Testis (tissue), 3 donors: ENCODE results near the gene IQCH. TPM values are rescaled to one million over a fixed set of nuclear protein-coding genes. Genes with fewer than 3 reads are reported as not detected.

Experiments
- DNase-seq: peaks from one replicate; pipeline ENCODE4 v3.0.0-alpha.2; 2019
- H3K27ac ChIP-seq, 2 donors: fragments of 200-600 bp; sonication (generic); one replicate each; pipeline ENCODE4 v1.5.1; 2019
- H3K27me3 ChIP-seq: fragments of 200-600 bp; sonication (generic); one replicate; pipeline ENCODE4 v1.5.1; 2019
- H3K36me3 ChIP-seq: fragments of 200-600 bp; sonication (generic); one replicate; pipeline ENCODE4 v1.5.1; 2017; ENCODE audit warnings: low read depth; ENCODE audit errors: missing control alignments
- H3K4me1 ChIP-seq: fragments of 200-600 bp; sonication (generic); one replicate; pipeline ENCODE4 v1.5.1; 2019
- H3K4me3 ChIP-seq, 2 donors: fragments of 200-600 bp; sonication (generic); one replicate each; pipeline ENCODE4 v1.5.1; 2017 to 2019
- H3K9me3 ChIP-seq: fragments of 200-600 bp; sonication (generic); one replicate; pipeline ENCODE4 v1.5.1; 2017
- POLR2A ChIP-seq: fragments of 450-650 bp; IDR thresholded peaks from one replicate; pipeline ENCODE4 v1.6.1; 2017; ENCODE audit warnings: antibody characterized with exemption, mild to moderate bottlenecking, moderate library complexity
- WGBS, 2 donors: methylation state at CpG; one replicate each; pipeline ENCODE4 v1.1.5; 2018; 5-methylcytosine and 5-hydroxymethylcytosine counted together
- intact Hi-C: fragments of 100-400 bp; cut with DNase I; formaldehyde crosslinking; loops from one replicate; pipeline ENCODE4 v1.15.1; 2023; ENCODE audit warnings: low total_unique reads
- polyA plus RNA-seq: library from polyadenylated mRNA; stranded (reverse); fragments of 350-450 nt; fragmentation: Illumina TruSeq; extraction: RNeasy Lipid Tissue Mini Kit (QIAGEN cat#74804); gene quantifications from one replicate; pipeline ENCODE4 v1.2.3, GENCODE V29; 2014; ENCODE audit warnings: low read depth, low replicate concordance; ENCODE audit not compliant: insufficient read depth
- total RNA-seq, 2 donors: library from RNA; depleted of rRNA; stranded (reverse); fragments of >200 nt; gene quantifications; one replicate each; pipeline ENCODE4 v1.2.3, GENCODE V29; 2016
- TF ChIP-seq, protein P1 (sequence below), 3 experiments: fragments of 450-650 bp in 2 of 3; fragments of 200-600 bp in 1 of 3; sonication (generic) in 1 of 3; IDR thresholded peaks; one replicate each; pipeline ENCODE4 v1.5.1; 2016 to 2019; ENCODE audit warnings: antibody characterized with exemption in 3 of 3, mild to moderate bottlenecking in 2 of 3, moderate library complexity in 1 of 3

The IQCH gene
- total and polyA plus RNA-seq, 3 donors from 2014 or later = 23.5 to 42.2 (median 31.9) TPM

GRCh38 chr15:67510597-67511190 lies 256.1 kb downstream of the IQCH start:
- H3K9me3 ChIP-seq = no peaks in the 10 kb centered on the region
- H3K36me3 ChIP-seq = no peaks in the 10 kb centered on the region
- DNase-seq = no peak
- no peaks in the 10 kb centered on the region for H3K4me1 ChIP-seq
- no peak overlapping the region for H3K27ac ChIP-seq
- H3K4me3 ChIP-seq = no peak overlapping the region
- 89 to 93% methylated on average over 7 of the region's 7 CpGs for WGBS, 2 donors
- no peaks in the 10 kb centered on the region for H3K27me3 ChIP-seq
- intact Hi-C loops = no loop called here
- TF ChIP-seq POLR2A = no peak
- TF ChIP-seq, protein P1, sequence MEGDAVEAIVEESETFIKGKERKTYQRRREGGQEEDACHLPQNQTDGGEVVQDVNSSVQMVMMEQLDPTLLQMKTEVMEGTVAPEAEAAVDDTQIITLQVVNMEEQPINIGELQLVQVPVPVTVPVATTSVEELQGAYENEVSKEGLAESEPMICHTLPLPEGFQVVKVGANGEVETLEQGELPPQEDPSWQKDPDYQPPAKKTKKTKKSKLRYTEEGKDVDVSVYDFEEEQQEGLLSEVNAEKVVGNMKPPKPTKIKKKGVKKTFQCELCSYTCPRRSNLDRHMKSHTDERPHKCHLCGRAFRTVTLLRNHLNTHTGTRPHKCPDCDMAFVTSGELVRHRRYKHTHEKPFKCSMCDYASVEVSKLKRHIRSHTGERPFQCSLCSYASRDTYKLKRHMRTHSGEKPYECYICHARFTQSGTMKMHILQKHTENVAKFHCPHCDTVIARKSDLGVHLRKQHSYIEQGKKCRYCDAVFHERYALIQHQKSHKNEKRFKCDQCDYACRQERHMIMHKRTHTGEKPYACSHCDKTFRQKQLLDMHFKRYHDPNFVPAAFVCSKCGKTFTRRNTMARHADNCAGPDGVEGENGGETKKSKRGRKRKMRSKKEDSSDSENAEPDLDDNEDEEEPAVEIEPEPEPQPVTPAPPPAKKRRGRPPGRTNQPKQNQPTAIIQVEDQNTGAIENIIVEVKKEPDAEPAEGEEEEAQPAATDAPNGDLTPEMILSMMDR (IDR thresholded peaks at IDR 0.05) = no peak

- intact Hi-C loops = no loop called here
- no peak for DNase-seq
- no peaks in the 10 kb centered on the region for H3K4me1 ChIP-seq
- no peak for TF ChIP-seq POLR2A
- TF ChIP-seq, protein P1 (IDR thresholded peaks at IDR 0.05) = no peak
- no peak overlapping the region for H3K27ac ChIP-seq
- no peak overlapping the region for H3K4me3 ChIP-seq
- no peaks in the 10 kb centered on the region for H3K36me3 ChIP-seq
- no peaks in the 10 kb centered on the region for H3K27me3 ChIP-seq
- 90 to 98% methylated on average over 3 of the region's 3 CpGs for WGBS, 2 donors
- no peaks in the 10 kb centered on the region for H3K9me3 ChIP-seq
Measured at GRCh38 chr15:67511606-67512005, 257.0 kb downstream of the IQCH start.

DNA sequence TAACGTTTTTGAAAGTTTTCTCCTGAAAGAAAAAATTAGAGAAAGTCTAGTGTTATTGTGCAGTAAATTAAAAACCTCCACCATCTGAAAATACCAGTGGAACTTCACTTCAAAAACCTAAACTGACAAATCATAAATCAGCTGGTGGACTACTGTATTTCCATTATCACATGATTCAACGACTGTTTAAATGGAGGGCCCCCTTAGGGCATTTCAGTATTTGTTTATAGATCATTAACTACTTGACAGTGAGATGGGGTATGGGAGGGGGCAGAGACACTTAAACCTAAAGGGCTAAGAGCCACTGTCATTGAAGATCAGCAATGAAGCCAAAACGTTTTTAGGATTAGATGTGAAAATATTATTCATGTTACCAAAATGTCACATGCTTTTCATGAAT lies 257.6 kb downstream of the IQCH start:
- Histone ChIP-seq H3K27ac (no peak overlapping the region), H3K36me3 (no peaks in the 10 kb centered on the region), H3K4me1 (no peaks in the 10 kb centered on the region), H3K27me3 (no peaks in the 10 kb centered on the region), H3K4me3 (no peak overlapping the region), H3K9me3 (no peaks in the 10 kb centered on the region)
- intact Hi-C loops = no loop called here
- TF ChIP-seq, protein P1 (IDR thresholded peaks at IDR 0.05) = no peak
- TF ChIP-seq POLR2A = no peak
- WGBS, 2 donors = 51 to 57% methylated on average over 3 of the region's 3 CpGs
- DNase-seq = no peak

DNA sequence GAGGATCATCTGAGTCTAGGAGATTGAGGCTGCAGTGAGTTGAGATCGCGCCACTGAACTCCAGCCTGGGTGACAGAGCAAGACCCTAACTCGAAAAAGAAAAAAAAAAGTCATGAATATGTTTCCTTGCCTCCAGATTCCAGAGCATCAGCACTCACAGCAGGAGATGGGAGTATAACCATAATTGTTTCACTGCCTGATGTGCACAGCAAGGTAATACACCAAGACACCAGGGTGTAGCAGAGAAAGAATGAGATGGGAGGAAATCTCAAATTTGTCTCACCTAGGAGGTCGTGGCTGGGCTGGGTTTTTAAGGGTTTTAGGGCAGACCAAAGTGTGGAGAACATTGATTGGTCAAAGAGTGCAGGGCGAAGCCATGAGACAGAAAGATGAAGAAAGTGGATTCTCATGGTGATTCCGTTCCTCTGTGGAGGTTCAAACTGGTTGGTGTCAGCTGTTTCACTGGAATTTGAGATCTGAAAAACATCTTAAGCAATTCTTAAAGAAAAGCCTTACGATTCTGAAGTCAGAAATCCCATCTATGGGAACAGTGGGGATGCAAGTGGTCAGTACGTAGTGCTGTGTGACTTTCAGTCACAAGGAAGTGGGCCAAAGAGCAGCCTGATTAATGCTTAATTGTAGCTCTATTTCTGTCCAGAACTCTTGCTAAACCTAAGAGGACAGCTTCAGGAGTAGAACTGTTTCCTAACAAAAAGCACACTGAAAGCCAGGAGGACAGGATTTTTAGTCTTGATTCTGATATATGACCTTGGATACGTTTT lies 258.5 kb downstream of the IQCH start:
- intact Hi-C loops = no loop called here
- no peak for TF ChIP-seq POLR2A
- TF ChIP-seq, protein P1 (IDR thresholded peaks at IDR 0.05) = no peak
- H3K27me3 ChIP-seq = no peaks in the 10 kb centered on the region
- no peak overlapping the region for H3K4me3 ChIP-seq
- no peak overlapping the region for H3K27ac ChIP-seq
- DNase-seq = no peak
- H3K9me3 ChIP-seq = no peaks in the 10 kb centered on the region
- no peaks in the 10 kb centered on the region for H3K36me3 ChIP-seq
- 79 to 83% methylated on average over 9 of the region's 9 CpGs for WGBS, 2 donors
- H3K4me1 ChIP-seq = no peaks in the 10 kb centered on the region
